SK-N-SH treated with all-trans-retinoic acid at 6 μM for 48 hours (cell line): Measurements from ENCODE around the gene MIR17HG.

Experiments
- ARNTL ChIP-seq: fragments of 450-650 bp; formaldehyde crosslinking; IDR thresholded peaks from 2 replicates; pipeline ENCODE4 v1.5.0; 2020; ENCODE audit warnings: low read depth, mild to moderate bottlenecking, moderate library complexity, borderline replicate concordance
- CREB5 ChIP-seq: fragments of 250-450 bp; sonication (Bioruptor Pico); IDR thresholded peaks from 2 replicates; pipeline ENCODE4 v1.5.1; 2020; ENCODE audit warnings: low read depth, mild to moderate bottlenecking, moderate library complexity
- ISL1 ChIP-seq: fragments of 250-450 bp; sonication (Bioruptor Pico); IDR thresholded peaks from 2 replicates; pipeline ENCODE4 v2.1.2; 2022; ENCODE audit warnings: mild to moderate bottlenecking, moderate library complexity
- PATZ1 ChIP-seq: fragments of 250-450 bp; sonication (Bioruptor Pico); IDR thresholded peaks from 2 replicates; pipeline ENCODE4 v1.8.0; 2020; ENCODE audit warnings: mild to moderate bottlenecking, moderate library complexity, borderline replicate concordance
- PPARA ChIP-seq: fragments of 250-450 bp; sonication (Bioruptor Pico); IDR thresholded peaks from 2 replicates; pipeline ENCODE4 v1.5.0; 2020; ENCODE audit warnings: mild to moderate bottlenecking, borderline replicate concordance
- RARB ChIP-seq: fragments of 250-450 bp; sonication (Bioruptor Pico); IDR thresholded peaks from 2 replicates; pipeline ENCODE4 v1.8.0; 2021; ENCODE audit warnings: mild to moderate bottlenecking, moderate library complexity
- TCF4 ChIP-seq: fragments of 250-450 bp; sonication (Bioruptor Pico); IDR thresholded peaks from 2 replicates; pipeline ENCODE4 v1.8.0; 2021; ENCODE audit warnings: mild to moderate bottlenecking, moderate library complexity, borderline replicate concordance
- TOX ChIP-seq: fragments of 250-450 bp; sonication (Bioruptor Pico); IDR thresholded peaks from 2 replicates; pipeline ENCODE4 v1.8.0; 2021; ENCODE audit warnings: mild to moderate bottlenecking, moderate library complexity, borderline replicate concordance
- ZFP3 ChIP-seq: fragments of 250-450 bp; sonication (Bioruptor Pico); IDR thresholded peaks from 2 replicates; pipeline ENCODE4 v1.5.0; 2020; ENCODE audit warnings: mild to moderate bottlenecking, moderate library complexity
- ZNF565 ChIP-seq: fragments of 450-650 bp; formaldehyde crosslinking; conservative IDR thresholded peaks from 2 replicates; pipeline ENCODE4 v1.5.0; 2020; ENCODE audit warnings: low read depth, mild to moderate bottlenecking, moderate library complexity
- ZNF8 ChIP-seq: fragments of 450-650 bp; formaldehyde crosslinking; IDR thresholded peaks from 2 replicates; pipeline ENCODE4 v1.5.0; 2020; ENCODE audit warnings: mild to moderate bottlenecking, moderate library complexity

- TF ChIP-seq CREB5 (CRISPR knock-in tag) = no peak
- TF ChIP-seq ZFP3 (CRISPR knock-in tag) = no peak
- TF ChIP-seq RARB (CRISPR knock-in tag) = no peak
- TF ChIP-seq PPARA = no peak
- TF ChIP-seq ZNF565 (CRISPR knock-in tag) = no peak
- TF ChIP-seq ISL1 (CRISPR knock-in tag) = no peak
- TF ChIP-seq ZNF8 (CRISPR knock-in tag) = no peak
- no peak for TF ChIP-seq PATZ1
- TF ChIP-seq ARNTL (CRISPR knock-in tag) = no peak
- no peak for TF ChIP-seq TOX (CRISPR knock-in tag)
- TF ChIP-seq TCF4 (CRISPR knock-in tag) = no peak
Observed at GRCh38 chr13:91358387-91358782, 10.9 kb downstream of the MIR17HG start.
